GM12878 (cell line): ENCODE data around the gene KCTD16. TPM values are rescaled to one million over a fixed set of nuclear protein-coding genes. Genes with fewer than 3 reads are reported as not detected.

ENCODE experiments used
- ATAC-seq: fragments of 200-7000 bp; cut with Tn5 transposase; 3 replicates; pipeline ENCODE4 v1.9.1; 2020; ENCODE audit warnings: mild to moderate bottlenecking, moderate library complexity
- BruUV-seq: library from RNA; stranded (reverse); fragments of 400-500 nt; replicated peaks from 2 replicates; lab custom pipeline; 2021; lab: Mats Ljungman, UMichigan
- CTCF ChIA-PET: fragments of 300-600 bp; sonication (Branson Sonifier 250); formaldehyde crosslinking; extraction: SDS; loops from one replicate; lab custom pipeline; 2021; ENCODE audit warnings: inconsistent platforms; lab: Yijun Ruan, JAX
- POLR2A ChIA-PET: fragments of 350-600 bp; formaldehyde crosslinking; extraction: SDS; loops from one replicate; lab custom pipeline; 2021; ENCODE audit warnings: inconsistent platforms; lab: Charles Lee
- RAD21 ChIA-PET: fragments of 300-600 bp; sonication (Branson Sonifier 250); formaldehyde crosslinking; loops from one replicate; lab custom pipeline; 2023; ENCODE audit warnings: antibody characterized with exemption; ENCODE audit not compliant: unreplicated experiment; lab: Charles Lee
- SMC1A ChIA-PET: fragments of 300-600 bp; sonication (Branson Sonifier 250); formaldehyde crosslinking; loops from one replicate; lab custom pipeline; 2023; ENCODE audit not compliant: unreplicated experiment, uncharacterized antibody; lab: Charles Lee
- DNase-seq: peaks from one replicate; pipeline ENCODE4 v3.0.0-alpha.2; 2011; ENCODE audit warnings: low read depth, low spot score
- FAIRE-seq: peaks from 3 replicates; lab custom pipeline; 2011; peaks lifted over from hg19 to GRCh38; lab: Jason Lieb, UNC
- H2AFZ ChIP-seq: 2 replicates; pipeline ENCODE4 v1.6.0; 2011; ENCODE audit warnings: low read depth, low read length, control low read depth; ENCODE audit not compliant: control insufficient read depth
- H3K27ac ChIP-seq: 2 replicates; pipeline ENCODE4 v1.5.1; 2011; ENCODE audit warnings: control low read depth; ENCODE audit not compliant: control insufficient read depth, insufficient read depth
- H3K27me3 ChIP-seq, 2 experiments: replicated peaks in 1 of 2; 2 replicates each; pipeline versions ENCODE4 v1.6.0 to v1.6.1; 2011; ENCODE audit warnings: low read length in 1 of 2; ENCODE audit not compliant: control insufficient read depth in 2 of 2, insufficient read depth in 2 of 2
- H3K36me3 ChIP-seq, 2 experiments: 2 replicates each; pipeline ENCODE4 v1.5.1; 2011; ENCODE audit warnings: low read length in 1 of 2; ENCODE audit not compliant: control insufficient read depth in 2 of 2, insufficient read depth in 2 of 2
- H3K4me1 ChIP-seq: 2 replicates; pipeline ENCODE4 v1.6.1; 2011; ENCODE audit warnings: mild to moderate bottlenecking, low read length, moderate library complexity, mixed read lengths; ENCODE audit not compliant: control insufficient read depth, insufficient read depth
- H3K4me2 ChIP-seq: 2 replicates; pipeline ENCODE4 v1.6.0; 2011; ENCODE audit warnings: control low read depth; ENCODE audit not compliant: control insufficient read depth, insufficient read depth
- H3K4me3 ChIP-seq: fragments of 200-600 bp; sonication (generic); 2 replicates; pipeline ENCODE4 v1.5.1; 2016
- H3K79me2 ChIP-seq: 2 replicates; pipeline ENCODE4 v1.6.0; 2011; ENCODE audit warnings: low read length; ENCODE audit not compliant: control insufficient read depth, insufficient read depth
- H3K9ac ChIP-seq: 2 replicates; pipeline ENCODE4 v1.8.0; 2011; ENCODE audit warnings: low read length, control low read depth, mixed read lengths; ENCODE audit not compliant: control insufficient read depth, insufficient read depth
- H3K9me3 ChIP-seq: replicated peaks from 3 replicates; pipeline ENCODE4 v1.5.1; 2011; ENCODE audit warnings: mild to moderate bottlenecking, low read length; ENCODE audit not compliant: control insufficient read depth, insufficient read depth
- H4K20me1 ChIP-seq: 2 replicates; pipeline ENCODE4 v1.6.0; 2011; ENCODE audit not compliant: control insufficient read depth, insufficient read depth
- BCL3 ChIP-seq: IDR thresholded peaks from 2 replicates; pipeline ENCODE4 v1.6.1; 2011; ENCODE audit warnings: borderline replicate concordance, low read depth, mild to moderate bottlenecking, moderate library complexity, low read length; ENCODE audit not compliant: insufficient read depth, poor library complexity, severe bottlenecking
- BHLHE40 ChIP-seq, 2 experiments: fragments of 450-650 bp in 1 of 2; IDR thresholded peaks; 2 replicates each; pipeline ENCODE4 v1.6.1; 2011 to 2017; ENCODE audit warnings: low read depth in 2 of 2, borderline replicate concordance in 1 of 2, improper control_type of control experiment in 1 of 2, low read length in 1 of 2, mild to moderate bottlenecking in 1 of 2
- CBFB ChIP-seq: IDR thresholded peaks from 2 replicates; pipeline ENCODE4 v1.6.1; 2016; ENCODE audit warnings: antibody characterized with exemption, low read depth
- CHD1 ChIP-seq: IDR thresholded peaks from 2 replicates; pipeline ENCODE4 v1.6.1; 2012; ENCODE audit warnings: low read depth, low read length, improper control_type of control experiment
- E4F1 ChIP-seq: fragments of 450-650 bp; IDR thresholded peaks from 2 replicates; pipeline ENCODE4 v1.6.1; 2018; ENCODE audit warnings: borderline replicate concordance, mild to moderate bottlenecking; ENCODE audit not compliant: partially characterized antibody
- LARP7 ChIP-seq: fragments of 450-650 bp; IDR thresholded peaks from 2 replicates; pipeline ENCODE4 v1.6.1; 2017; ENCODE audit warnings: mild to moderate bottlenecking
- MEF2A ChIP-seq: IDR thresholded peaks from 2 replicates; pipeline ENCODE4 v1.6.1; 2011; ENCODE audit warnings: low read depth, mild to moderate bottlenecking, low read length, moderate library complexity; ENCODE audit not compliant: insufficient read depth
- NFYB ChIP-seq: IDR thresholded peaks from 2 replicates; pipeline ENCODE4 v1.6.1; 2011; ENCODE audit warnings: low read depth, mild to moderate bottlenecking, low read length, improper control_type of control experiment, moderate library complexity; ENCODE audit not compliant: insufficient read depth
- NR2C1 ChIP-seq: fragments of 450-650 bp; IDR thresholded peaks from 2 replicates; pipeline ENCODE4 v1.6.1; 2017; ENCODE audit warnings: antibody characterized with exemption, mild to moderate bottlenecking, moderate library complexity
- PRDM15 ChIP-seq: fragments of 450-650 bp; formaldehyde crosslinking; IDR thresholded peaks from 2 replicates; pipeline ENCODE4 v1.4.0; 2020; ENCODE audit warnings: mild to moderate bottlenecking, moderate library complexity
- WGBS: methylation state at CpG from one replicate; pipeline ENCODE4 v1.1.6; 2016; ENCODE audit warnings: low lambda C conversion rate; ENCODE audit not compliant: insufficient replicate concordance, insufficient coverage; ENCODE audit errors: missing lambda C conversion rate; 5-methylcytosine and 5-hydroxymethylcytosine counted together
- in situ Hi-C: fragments of 300-500 bp; cut with MboI; formaldehyde crosslinking; loops from 9 replicates; pipeline ENCODE4 v1.14.3; 2018; ENCODE audit warnings: mixed read lengths
- intact Hi-C: fragments of 100-400 bp; cut with micrococcal nuclease; formaldehyde crosslinking; loops from one replicate; pipeline ENCODE4 v1.14.2; 2022; ENCODE audit not compliant: unreplicated experiment
- polyA plus RNA-seq, 11 experiments: library from polyadenylated mRNA; depleted of rRNA in 4 of 11; unstranded in 6 of 11; stranded (reverse) in 5 of 11; fragments of >200 nt; fragmentation: Nextera tagmentation in 4 of 11; fragmentation: Illumina TruSeq in 1 of 11; extraction: Ambion mirVana in 4 of 11; extraction: Trizol in 1 of 11; gene quantifications; 1 replicate in 1 of 11; 2 replicates in 10 of 11; pipeline versions ENCODE4 v1.2.1 to v1.2.3, GENCODE V29; 2011 to 2016; ENCODE audit warnings: inconsistent platforms in 2 of 11, missing spikeins in 2 of 11, low read depth in 1 of 11
- total RNA-seq, 4 experiments: library from RNA; depleted of rRNA in 3 of 4; stranded (reverse); fragments of >200 nt in 3 of 4; fragmentation: Illumina TruSeq in 1 of 4; extraction: Trizol in 1 of 4; gene quantifications; 2 replicates each; pipeline versions ENCODE4 v1.2.1 to v1.2.3, GENCODE V29; 2013 to 2021
- TF ChIP-seq, protein P1 (sequence below): fragments of 450-650 bp; IDR thresholded peaks from 2 replicates; pipeline ENCODE4 v1.6.1; 2017; ENCODE audit warnings: borderline replicate concordance

Gene KCTD16
- total and polyA plus RNA-seq, 10 of the 15 experiments (the other 5 are each of a cell fraction or from before 2014, with no cell fraction given), result 0.03 to 0.10 (median 0.06) TPM; not detected in 3

DNA sequence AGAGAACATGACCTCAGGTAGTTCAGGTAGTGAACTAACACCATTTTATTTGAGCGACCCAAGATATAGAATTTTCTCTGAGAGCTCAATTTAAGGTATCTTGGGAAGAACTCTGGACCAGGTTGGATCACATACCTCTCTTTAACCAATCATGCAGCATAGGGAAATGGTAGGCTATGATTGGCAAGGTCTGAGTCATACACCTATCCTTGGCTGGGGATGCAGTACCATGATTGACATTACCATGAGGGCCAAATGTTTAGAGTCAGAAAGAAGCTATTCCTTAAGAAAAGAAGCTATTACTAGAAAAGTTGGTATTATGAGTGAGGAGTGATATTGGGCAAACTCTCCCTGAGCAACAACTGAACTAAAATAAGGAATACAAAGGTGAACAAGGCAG, 258.7 kb downstream of the KCTD16 start:
- no TSS peak for BruUV-seq
- Histone ChIP-seq H3K79me2 (no peaks in the 10 kb centered on the region), H3K4me3 (no peak overlapping the region), H3K9ac (no peak overlapping the region), H3K4me1 (no peaks in the 10 kb centered on the region), H3K4me2 (no peak overlapping the region), H3K36me3 (no peaks in the 10 kb centered on the region), H3K9me3 (no peaks in the 10 kb centered on the region), H2AFZ (no peak overlapping the region)
- no peak for ATAC-seq
- ChIA-PET CTCF (interaction anchor here (0.8 kb wide), 1 partner anchor 12 kb away, joined by 3 read pairs; no protein-coding TSS in a partner anchor), POLR2A (no interaction called here), RAD21 (no interaction called here)
- WGBS, result 0% methylated on average over 1 of the region's 1 CpG
- FAIRE-seq, result no peak
- no peak for DNase-seq
- in situ Hi-C loops (no loop called here), intact Hi-C loops (no loop called here)
- TF ChIP-seq MEF2A (no peak), PRDM15 (CRISPR knock-in tag) (no peak), NFYB (no peak), BHLHE40 (IDR thresholded peaks at IDR 0.05; ENCODE audit: borderline replicate concordance in 1 of 2, low read depth in 2 of 2, low read length in 1 of 2) (no peak), E4F1 (no peak), CHD1 (no peak), LARP7 (no peak), BCL3 (no peak), NR2C1 (no peak), CBFB (no peak)
- TF ChIP-seq, protein P1, sequence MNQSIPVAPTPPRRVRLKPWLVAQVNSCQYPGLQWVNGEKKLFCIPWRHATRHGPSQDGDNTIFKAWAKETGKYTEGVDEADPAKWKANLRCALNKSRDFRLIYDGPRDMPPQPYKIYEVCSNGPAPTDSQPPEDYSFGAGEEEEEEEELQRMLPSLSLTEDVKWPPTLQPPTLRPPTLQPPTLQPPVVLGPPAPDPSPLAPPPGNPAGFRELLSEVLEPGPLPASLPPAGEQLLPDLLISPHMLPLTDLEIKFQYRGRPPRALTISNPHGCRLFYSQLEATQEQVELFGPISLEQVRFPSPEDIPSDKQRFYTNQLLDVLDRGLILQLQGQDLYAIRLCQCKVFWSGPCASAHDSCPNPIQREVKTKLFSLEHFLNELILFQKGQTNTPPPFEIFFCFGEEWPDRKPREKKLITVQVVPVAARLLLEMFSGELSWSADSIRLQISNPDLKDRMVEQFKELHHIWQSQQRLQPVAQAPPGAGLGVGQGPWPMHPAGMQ, result no peak
- TF ChIP-seq, all 136 proteins: peak for 0
- SMC1A ChIA-PET, result no interaction called here
- no peak overlapping the region for H3K27ac ChIP-seq
- H4K20me1 ChIP-seq, result no peaks in the 10 kb centered on the region
- no peaks in the 10 kb centered on the region for H3K27me3 ChIP-seq
